Measurements from ENCODE around the gene EPM2AIP1. TPM values are rescaled to one million over a fixed set of nuclear protein-coding genes. Genes with fewer than 3 reads are reported as not detected.

EPM2AIP1 gene
- total RNA-seq, 1 experiment from 2014 or later, result 11.4 TPM

GRCh38 chr3:37024820-37025405, 32.0 kb upstream of the EPM2AIP1 start:
- peaks cover 59 to 89% (median 88%) of the 10 kb centered on the region in 3 experiments for H3K36me3 Mint-ChIP-seq (ENCODE audit: insufficient read depth in 1 of 3, low read depth in 3 of 3)
- H4K20me1 ChIP-seq (ENCODE audit: control insufficient read depth, insufficient read depth, insufficient read length), result no peaks in the 10 kb centered on the region
- no CpG with 5 or more reads among the region's 3 CpGs for WGBS (ENCODE audit: extremely low coverage, insufficient read length, low lambda C conversion rate)
- H4K5ac ChIP-seq (ENCODE audit: insufficient read length, low read depth, low read length), result no peak overlapping the region
- no peak overlapping the region for H4K91ac ChIP-seq (ENCODE audit: insufficient read length, low read depth, low read length)
- no peak overlapping the region for H3K4me2 ChIP-seq (ENCODE audit: insufficient read depth, insufficient read length, low read length)
- H2BK120ac ChIP-seq (ENCODE audit: low read depth, low read length, poor library complexity, severe bottlenecking), result no peak overlapping the region
- H3K4me1 Mint-ChIP-seq, result no peaks in the 10 kb centered on the region
- no peak overlapping the region for H2BK20ac ChIP-seq (ENCODE audit: low read depth, low read length, poor library complexity, severe bottlenecking)
- no peak for DNase-seq
- H3K23me2 ChIP-seq (ENCODE audit: insufficient read length, low read depth, low read length, poor library complexity, severe bottlenecking), result no peaks in the 10 kb centered on the region
- no peaks in the 10 kb centered on the region for H3K27me3 Mint-ChIP-seq (ENCODE audit: low read depth)
- no peak overlapping the region for H3K9ac ChIP-seq (ENCODE audit: extremely low read depth, insufficient read length, low read length)
- no peak overlapping the region for H3K18ac ChIP-seq (ENCODE audit: insufficient read length, low read depth, low read length)
- H3K4me3 Mint-ChIP-seq, result no peak overlapping the region
- no peaks in the 10 kb centered on the region for H3K27me3 ChIP-seq (ENCODE audit: insufficient read depth, low read length)
- H3K56ac ChIP-seq (ENCODE audit: insufficient read length, low read depth, low read length), result no peak overlapping the region
- no peaks in the 10 kb centered on the region for H3K79me1 ChIP-seq (ENCODE audit: insufficient read depth, low read depth, low read length, poor library complexity, severe bottlenecking)
- H3K79me2 ChIP-seq (ENCODE audit: insufficient read depth, low read length), result no peaks in the 10 kb centered on the region; the same call in 1 of the 2 replicates
- no peak overlapping the region for H3T11ph ChIP-seq (ENCODE audit: low read length)
- H2AFZ ChIP-seq (ENCODE audit: low read length), result no peak overlapping the region
- no peak overlapping the region for H2BK5ac ChIP-seq (ENCODE audit: insufficient read length, low read length)
- no peak overlapping the region for H3K27ac ChIP-seq (ENCODE audit: insufficient read length, low read depth, low read length)
- no peak overlapping the region for H3K4ac ChIP-seq (ENCODE audit: low read depth, low read length)
- no peak overlapping the region for H2BK15ac ChIP-seq (ENCODE audit: low read depth, low read length)
- no peak overlapping the region for H4K8ac ChIP-seq (replicated peaks; ENCODE audit: insufficient read length, low read depth, low read length)
- H2BK12ac ChIP-seq (ENCODE audit: insufficient read length, low read depth, low read length), result no peak overlapping the region
- TF ChIP-seq, protein P1, sequence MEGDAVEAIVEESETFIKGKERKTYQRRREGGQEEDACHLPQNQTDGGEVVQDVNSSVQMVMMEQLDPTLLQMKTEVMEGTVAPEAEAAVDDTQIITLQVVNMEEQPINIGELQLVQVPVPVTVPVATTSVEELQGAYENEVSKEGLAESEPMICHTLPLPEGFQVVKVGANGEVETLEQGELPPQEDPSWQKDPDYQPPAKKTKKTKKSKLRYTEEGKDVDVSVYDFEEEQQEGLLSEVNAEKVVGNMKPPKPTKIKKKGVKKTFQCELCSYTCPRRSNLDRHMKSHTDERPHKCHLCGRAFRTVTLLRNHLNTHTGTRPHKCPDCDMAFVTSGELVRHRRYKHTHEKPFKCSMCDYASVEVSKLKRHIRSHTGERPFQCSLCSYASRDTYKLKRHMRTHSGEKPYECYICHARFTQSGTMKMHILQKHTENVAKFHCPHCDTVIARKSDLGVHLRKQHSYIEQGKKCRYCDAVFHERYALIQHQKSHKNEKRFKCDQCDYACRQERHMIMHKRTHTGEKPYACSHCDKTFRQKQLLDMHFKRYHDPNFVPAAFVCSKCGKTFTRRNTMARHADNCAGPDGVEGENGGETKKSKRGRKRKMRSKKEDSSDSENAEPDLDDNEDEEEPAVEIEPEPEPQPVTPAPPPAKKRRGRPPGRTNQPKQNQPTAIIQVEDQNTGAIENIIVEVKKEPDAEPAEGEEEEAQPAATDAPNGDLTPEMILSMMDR (conservative IDR thresholded peaks at IDR 0.05), result no peak
- H3K23ac ChIP-seq (ENCODE audit: insufficient read length, low read depth, low read length), result no peak overlapping the region
- H3K4me1 ChIP-seq (ENCODE audit: insufficient read depth, low read length), result no peaks in the 10 kb centered on the region
- peaks cover 0 to 4% of the 10 kb centered on the region in 2 experiments; a peak in 2 of 5 replicates for H3K9me3 Mint-ChIP-seq
- no peak overlapping the region for H3K14ac ChIP-seq (ENCODE audit: insufficient read depth, low read length)
- no peak overlapping the region for H2AK5ac ChIP-seq (ENCODE audit: insufficient read length, low read length)
- no peak overlapping the region for H3K27ac Mint-ChIP-seq
- H3K9me3 ChIP-seq (ENCODE audit: control insufficient read depth, low read depth, low read length), result no peaks in the 10 kb centered on the region
